Esophagus squamous epithelium (tissue), 4 donors: Measurements from ENCODE around the gene LRRC32.

Experiments used
- POLR2A ChIP-seq, 4 donors: fragments of 450-650 bp; IDR thresholded peaks; one replicate each; pipeline ENCODE4 v1.6.1; 2017; ENCODE audit warnings: antibody characterized with exemption in 4 of 4, mild to moderate bottlenecking in 4 of 4, moderate library complexity in 3 of 4
- TF ChIP-seq, protein P1 (sequence below), 6 experiments: fragments of 450-650 bp in 4 of 6; fragments of 200-600 bp in 2 of 6; sonication (generic) in 2 of 6; IDR thresholded peaks; one replicate each; pipeline ENCODE4 v1.5.1; 2016 to 2019; ENCODE audit warnings: antibody characterized with exemption in 6 of 6, mild to moderate bottlenecking in 4 of 6, moderate library complexity in 4 of 6

DNA sequence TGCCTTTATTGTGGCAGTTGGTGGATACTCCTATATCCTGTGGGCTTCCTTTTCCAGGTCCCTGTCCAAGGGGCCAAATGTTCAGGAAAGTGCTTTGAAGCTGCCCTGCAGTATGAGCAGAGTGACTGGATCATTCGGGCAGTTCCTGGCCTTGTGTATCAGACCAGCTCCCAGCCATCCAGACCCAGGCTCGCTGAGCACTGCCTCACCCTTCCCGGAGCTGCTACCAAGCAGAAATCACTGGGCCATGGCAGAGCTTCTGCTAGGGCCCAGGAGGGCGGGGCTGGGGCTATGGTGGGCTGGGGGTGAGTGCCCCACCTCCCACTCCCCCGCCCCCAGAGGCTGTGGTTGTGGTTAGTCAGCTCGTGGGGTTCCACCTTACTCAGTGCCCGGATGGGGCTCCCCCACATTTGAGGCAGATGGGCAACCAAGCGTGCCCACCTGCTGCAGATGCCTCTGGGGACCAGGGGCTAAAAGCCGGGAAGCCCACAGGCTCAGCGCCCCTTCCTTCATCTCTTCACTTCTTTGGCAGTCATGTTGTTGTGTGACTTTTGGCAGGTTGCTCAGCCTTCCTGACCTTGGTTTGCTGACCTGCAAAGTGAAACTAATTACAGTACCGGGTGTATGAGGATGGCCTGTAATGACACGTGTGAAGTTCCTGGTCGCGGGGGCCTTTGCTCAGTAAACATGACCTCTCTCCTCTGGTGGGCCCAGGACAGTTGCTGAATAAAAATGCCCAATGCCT, 2.1 kb upstream of the LRRC32 start:
- TF ChIP-seq POLR2A (IDR thresholded peaks at IDR 0.05): no peak
- TF ChIP-seq, protein P1, sequence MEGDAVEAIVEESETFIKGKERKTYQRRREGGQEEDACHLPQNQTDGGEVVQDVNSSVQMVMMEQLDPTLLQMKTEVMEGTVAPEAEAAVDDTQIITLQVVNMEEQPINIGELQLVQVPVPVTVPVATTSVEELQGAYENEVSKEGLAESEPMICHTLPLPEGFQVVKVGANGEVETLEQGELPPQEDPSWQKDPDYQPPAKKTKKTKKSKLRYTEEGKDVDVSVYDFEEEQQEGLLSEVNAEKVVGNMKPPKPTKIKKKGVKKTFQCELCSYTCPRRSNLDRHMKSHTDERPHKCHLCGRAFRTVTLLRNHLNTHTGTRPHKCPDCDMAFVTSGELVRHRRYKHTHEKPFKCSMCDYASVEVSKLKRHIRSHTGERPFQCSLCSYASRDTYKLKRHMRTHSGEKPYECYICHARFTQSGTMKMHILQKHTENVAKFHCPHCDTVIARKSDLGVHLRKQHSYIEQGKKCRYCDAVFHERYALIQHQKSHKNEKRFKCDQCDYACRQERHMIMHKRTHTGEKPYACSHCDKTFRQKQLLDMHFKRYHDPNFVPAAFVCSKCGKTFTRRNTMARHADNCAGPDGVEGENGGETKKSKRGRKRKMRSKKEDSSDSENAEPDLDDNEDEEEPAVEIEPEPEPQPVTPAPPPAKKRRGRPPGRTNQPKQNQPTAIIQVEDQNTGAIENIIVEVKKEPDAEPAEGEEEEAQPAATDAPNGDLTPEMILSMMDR (IDR thresholded peaks at IDR 0.05): no peak
